GM13976 (cell line): ENCODE measurements around the gene IFITM1.
"Not testable (repeated sequence)": the region's sequence is repeated elsewhere in the genome, so short reads cannot be mapped to it uniquely, and the experiment has no call there.

ENCODE experiments used
- DNase-seq: peaks from one replicate; pipeline ENCODE4 v3.0.0; 2012; ENCODE audit warnings: low spot score
- in situ Hi-C: fragments of 300-500 bp; cut with MboI; formaldehyde crosslinking; loops from one replicate; pipeline ENCODE4 v1.12.0; 2022; ENCODE audit warnings: low sequenced_read_pairs, mixed read lengths, inconsistent platforms; ENCODE audit not compliant: unreplicated experiment
- TF ChIP-seq, protein P1 (sequence below): IDR thresholded peaks from 2 replicates; pipeline ENCODE4 v1.5.1; 2012; ENCODE audit warnings: borderline replicate concordance, mild to moderate bottlenecking; ENCODE audit not compliant: insufficient read depth; ENCODE audit errors: extremely low read depth, missing control alignments, control extremely low read depth

The IFITM1 gene

GRCh38 chr11:283405-284104 is 30.3 kb upstream of the IFITM1 start:
- TF ChIP-seq, protein P1, sequence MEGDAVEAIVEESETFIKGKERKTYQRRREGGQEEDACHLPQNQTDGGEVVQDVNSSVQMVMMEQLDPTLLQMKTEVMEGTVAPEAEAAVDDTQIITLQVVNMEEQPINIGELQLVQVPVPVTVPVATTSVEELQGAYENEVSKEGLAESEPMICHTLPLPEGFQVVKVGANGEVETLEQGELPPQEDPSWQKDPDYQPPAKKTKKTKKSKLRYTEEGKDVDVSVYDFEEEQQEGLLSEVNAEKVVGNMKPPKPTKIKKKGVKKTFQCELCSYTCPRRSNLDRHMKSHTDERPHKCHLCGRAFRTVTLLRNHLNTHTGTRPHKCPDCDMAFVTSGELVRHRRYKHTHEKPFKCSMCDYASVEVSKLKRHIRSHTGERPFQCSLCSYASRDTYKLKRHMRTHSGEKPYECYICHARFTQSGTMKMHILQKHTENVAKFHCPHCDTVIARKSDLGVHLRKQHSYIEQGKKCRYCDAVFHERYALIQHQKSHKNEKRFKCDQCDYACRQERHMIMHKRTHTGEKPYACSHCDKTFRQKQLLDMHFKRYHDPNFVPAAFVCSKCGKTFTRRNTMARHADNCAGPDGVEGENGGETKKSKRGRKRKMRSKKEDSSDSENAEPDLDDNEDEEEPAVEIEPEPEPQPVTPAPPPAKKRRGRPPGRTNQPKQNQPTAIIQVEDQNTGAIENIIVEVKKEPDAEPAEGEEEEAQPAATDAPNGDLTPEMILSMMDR: no peak
- DNase-seq: peak; percentile 6
- in situ Hi-C loops: no loop called here

GRCh38 chr11:284105-285020 is 29.5 kb upstream of the IFITM1 start:
- TF ChIP-seq, protein P1: no peak
- peak; percentile 26 for DNase-seq
- in situ Hi-C loops: no loop called here

DNA sequence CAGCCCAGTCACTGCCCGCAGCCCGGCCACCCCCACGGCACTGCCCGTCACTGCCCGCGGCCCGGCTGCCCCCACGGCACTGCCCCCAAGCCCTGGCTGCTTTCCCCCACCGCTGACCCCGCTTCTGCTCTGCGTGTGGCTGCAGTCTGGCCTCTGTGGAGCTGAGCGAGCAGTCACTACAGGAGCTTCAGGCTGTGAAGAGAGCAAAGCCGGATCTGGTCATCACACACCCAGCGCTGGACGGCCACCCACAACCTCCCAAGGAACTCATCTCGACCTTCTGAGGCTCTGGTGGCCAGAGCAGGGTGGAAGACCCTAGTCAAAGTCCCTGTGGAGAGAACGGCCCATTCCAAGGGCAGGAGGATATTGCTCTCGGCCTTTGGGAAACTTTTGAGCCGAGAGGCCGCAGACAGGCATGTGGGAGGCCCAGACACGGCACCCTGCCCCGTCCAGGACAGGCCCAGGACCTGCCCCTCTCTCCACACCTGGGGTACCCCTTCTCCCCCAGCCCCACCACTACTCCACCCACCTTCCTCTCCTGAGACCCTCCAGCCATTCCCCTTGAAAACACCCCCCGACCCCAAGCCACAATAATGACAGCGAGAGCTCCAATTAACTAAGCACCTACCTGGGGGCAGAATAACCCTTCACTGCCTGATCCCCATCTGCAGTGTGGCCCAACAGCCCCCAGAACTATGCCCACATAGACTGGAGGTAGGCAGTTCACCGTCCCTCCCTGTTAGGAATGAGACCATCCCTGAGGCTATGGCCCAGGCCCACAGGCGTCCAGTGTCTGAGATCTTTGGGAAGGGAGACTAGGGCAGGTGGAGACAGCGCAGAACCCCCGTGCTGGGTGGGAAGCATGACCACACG is 28.6 kb upstream of the IFITM1 start:
- DNase-seq: peak; percentile 18
- TF ChIP-seq, protein P1: no peak
- in situ Hi-C loops: no loop called here

DNA sequence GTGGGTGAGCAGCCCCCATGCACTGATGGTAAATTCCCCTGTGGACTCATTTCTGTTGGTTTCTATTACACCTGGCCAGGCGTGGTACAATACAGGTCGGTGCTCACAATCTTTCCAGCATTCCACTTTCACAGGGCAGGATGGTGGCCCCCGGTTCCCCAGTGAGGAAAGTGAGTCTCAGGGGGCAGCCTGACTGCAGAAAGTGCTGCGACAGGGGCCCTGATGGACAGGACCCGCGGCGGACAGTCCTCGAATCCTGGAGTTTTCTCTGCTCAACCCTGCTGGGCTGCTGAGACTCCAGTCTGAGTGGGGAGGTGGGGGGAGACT is 28.0 kb upstream of the IFITM1 start:
- TF ChIP-seq, protein P1: no peak
- in situ Hi-C loops: no loop called here
- DNase-seq: peak; percentile 31

- in situ Hi-C loops: not testable (repeated sequence)
- DNase-seq: peak; percentile 36
These were observed 26.6 kb upstream of the IFITM1 start for GRCh38 chr11:286977-287820.

DNA sequence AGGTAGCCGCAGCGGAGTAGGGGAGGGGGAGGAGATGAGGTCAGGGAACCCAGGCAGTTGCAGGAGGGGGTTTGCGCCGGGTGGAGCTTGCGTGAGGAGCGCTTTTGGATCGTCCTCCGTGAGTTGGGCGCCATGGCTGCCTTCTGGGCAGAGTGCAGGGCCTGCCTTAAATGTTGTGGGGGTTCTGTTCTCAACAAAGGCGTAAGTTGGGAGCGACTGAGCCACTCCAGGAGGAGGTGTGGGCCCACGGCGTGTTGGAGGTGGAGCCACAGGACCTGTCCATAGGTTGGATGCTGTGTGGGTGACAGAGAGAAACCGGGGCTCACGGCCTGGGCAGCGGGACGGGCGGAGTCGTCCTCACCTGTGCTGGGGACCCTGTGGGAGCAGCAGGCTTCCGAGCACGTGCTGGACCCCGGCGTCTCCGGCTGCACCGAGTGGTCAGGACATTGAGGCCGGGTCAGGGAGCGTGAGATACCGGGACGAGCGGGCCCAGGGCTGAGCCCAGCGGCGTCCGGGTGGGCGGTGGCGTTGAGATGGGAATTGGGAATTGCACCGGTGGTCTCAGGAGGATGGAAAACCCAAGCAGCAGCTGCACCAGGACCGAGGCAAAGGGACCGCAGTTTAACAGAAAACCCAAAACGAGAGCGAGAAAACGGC is 25.9 kb upstream of the IFITM1 start:
- TF ChIP-seq, protein P1: no peak
- in situ Hi-C loops: no loop called here
- peak; percentile 46 for DNase-seq
